ENCODE data around the gene TEP1.

Gene TEP1

DNA sequence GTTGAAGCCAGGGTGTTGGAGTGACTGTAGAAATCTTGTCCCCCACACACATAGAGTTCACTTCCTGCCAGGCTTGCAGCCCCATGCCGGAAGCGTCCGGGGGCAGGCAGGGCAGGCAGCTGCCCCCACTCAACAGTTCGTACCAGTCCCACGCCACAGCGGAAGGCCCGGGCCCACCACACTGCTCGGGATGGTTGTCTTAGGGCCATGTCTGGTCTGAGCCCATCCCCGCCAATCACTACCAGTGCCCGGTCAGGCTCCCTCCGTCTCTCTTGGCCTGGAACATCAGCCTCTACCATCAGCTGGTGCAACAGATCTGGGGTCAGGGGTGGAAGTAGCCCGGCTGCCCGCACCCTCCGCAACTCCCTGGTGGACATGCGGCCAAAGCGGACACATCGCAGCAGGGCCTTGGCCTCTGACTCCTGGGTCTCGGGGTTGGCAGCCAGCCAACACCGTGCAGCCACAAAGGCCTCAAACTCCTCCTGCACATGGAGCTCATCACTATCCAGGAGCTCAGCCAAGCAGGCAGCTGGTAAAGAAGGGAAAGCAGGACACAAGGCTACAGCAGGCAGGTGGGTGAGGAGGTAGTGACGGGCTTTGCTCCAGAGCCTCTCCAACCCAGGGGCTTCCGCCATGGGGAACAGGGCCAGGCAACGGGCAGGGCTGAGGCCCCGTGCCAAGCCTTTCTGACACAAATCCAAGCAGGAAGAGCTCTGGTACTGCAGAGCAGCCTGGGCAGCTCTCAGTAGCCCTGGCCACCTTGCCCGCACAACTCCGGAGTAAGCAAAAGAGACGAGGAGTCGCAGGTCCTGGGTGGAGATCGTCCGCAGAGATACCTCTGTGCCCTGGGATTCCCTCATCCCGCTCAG, 16.7 kb upstream of the TEP1 start:
- DNase-seq: no peak

DNA sequence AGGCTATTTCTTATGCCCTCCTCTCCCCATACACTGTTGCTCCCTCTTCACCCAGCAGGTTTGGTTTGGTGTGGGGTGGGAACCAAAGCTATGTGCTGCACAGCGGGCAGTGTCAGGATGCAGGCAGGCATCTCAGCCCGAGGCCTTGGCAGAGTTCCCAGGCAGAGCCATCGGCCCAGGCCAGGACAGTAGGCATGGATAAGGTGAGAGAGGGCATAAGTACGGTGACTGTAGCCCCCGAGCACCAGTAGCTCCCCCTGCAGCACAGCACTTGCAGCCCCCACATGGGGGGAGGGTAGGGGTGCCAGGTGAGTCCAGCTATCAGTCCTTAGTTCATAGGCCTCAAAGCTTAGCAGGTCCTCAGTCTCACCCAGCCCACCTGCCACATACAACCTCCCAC, 15.5 kb upstream of the TEP1 start:
- no peak for DNase-seq

DNA sequence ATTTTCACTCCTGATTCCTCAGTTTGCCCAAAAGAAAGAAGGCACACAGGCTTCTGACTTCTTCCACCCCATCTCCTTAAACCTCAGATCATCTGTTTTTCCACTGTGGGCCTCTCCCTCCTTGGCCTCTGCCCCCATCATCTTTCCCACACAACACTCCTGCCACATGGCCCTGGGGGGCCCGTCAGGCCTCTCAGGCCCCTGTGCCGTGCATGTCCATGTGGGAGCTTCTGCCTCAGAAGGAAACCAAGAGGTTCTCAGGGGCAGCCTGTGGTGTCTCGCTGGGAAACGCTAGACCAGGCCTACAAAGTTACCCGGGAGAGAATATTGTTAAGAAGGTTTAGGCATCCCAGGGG, 14.7 kb upstream of the TEP1 start:
- DNase-seq: no peak

DNA sequence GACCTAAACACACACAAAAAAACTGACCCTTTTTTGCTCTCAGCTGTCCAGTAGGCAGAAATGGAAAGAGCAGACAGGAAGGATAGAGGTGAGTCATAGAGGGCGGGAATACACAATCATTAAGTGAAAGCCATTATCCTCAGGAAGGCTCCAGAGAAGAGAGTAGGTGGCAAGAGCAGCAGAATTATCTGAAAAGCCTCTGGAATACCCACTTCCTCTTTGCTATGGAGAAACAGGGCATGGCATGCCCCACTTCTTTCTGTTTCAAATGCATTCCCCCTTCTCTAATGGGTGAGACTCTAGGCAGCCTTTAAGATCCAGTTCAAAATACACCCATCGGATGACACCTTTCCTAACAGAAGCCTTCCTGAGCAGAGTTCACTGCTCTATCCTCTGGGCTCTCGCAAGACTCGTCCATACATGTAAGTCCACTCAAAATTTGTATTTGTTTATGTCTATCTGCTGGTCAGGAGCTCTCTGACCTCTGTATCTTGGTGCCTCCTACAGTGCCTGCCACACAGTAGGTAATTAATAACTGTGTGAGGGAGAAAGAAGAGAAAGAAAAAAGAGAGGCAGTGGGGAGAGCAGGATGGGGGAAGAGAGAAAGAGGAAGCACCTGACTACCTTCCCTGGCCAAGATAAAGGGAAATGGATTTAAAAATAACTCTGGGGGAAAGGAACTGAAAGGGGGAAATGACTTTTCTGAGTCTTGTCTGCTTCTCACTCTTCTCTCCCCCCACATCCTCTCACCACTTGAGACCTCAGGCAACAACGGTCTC, 14.1 kb upstream of the TEP1 start:
- DNase-seq: peak; percentile 39

DNA sequence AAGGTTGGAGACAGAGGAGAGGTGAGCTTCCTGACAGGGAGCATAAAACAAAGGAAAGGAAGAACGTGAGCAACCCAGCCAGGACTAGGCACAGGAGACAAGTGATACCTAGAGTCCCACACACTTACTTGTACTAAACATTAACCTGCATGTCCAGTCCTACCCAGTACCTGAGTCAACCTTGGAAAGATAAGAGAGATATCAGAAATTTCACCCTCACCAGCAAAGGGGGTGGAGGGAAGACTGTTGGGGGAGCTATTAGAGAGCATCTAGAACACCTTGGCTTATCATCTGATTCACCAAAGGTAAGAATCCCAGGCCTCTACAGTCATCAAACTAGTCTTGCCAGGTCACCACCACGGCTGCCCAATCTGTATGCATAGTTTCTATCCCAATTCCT, 11.6 kb upstream of the TEP1 start:
- DNase-seq: no peak

DNA sequence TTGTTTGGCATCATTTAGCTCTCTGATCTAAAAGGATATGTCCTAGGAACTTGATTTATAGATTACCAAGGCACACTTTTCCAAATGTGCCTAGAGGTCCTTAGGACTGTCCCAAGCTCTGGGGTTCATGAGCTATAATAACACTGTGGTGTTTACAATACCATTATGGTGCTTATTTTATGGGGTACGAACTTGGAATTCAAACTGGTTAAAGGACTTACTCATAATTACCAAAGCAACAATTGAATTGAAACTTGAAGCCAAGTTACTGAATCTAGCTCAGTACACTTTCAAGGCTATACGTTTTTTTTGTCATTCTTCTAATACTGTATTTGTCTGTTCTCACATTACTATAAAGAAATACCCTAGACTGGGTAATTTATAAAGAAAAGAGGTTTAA, 9.6 kb upstream of the TEP1 start:
- DNase-seq: no peak

DNA sequence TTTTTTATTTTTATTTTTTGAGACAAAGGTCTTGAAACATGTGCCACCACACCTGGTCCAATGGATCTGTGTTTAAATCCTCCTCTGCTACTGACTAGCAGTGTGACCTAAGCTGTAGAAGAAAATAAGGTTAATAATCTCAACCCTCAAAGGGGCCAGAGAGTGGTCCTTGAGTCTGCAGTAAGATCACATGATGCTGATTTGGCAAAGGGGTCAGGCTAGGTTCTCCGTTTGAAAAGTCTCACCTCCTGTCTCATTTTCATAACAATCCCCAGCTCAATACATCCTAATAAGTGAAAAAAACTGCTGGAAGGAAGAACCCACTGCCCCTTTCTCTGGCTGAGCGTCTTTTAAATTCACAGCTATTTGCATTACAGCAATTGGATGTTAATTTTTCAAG, 8.0 kb upstream of the TEP1 start:
- DNase-seq: no peak

DNA sequence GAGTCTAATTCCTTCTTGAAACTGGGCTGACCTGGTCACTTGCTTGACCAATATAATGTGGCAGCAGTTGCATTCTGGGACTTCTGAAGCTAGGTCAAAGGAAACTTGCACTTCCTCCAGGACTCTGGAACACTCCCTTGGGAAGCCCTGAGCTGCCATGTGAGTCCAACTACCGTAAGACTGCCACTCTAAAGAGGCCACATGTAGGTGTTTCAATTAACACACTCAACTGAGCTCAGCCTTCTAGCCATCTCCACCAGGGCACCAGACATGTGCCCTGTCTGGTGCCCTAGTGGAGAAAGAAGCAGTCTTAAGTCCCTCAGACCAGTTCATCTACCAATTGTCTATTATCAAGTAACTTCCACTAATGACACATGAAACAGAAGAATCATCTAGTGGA, 6.1 kb upstream of the TEP1 start:
- no peak for DNase-seq

DNA sequence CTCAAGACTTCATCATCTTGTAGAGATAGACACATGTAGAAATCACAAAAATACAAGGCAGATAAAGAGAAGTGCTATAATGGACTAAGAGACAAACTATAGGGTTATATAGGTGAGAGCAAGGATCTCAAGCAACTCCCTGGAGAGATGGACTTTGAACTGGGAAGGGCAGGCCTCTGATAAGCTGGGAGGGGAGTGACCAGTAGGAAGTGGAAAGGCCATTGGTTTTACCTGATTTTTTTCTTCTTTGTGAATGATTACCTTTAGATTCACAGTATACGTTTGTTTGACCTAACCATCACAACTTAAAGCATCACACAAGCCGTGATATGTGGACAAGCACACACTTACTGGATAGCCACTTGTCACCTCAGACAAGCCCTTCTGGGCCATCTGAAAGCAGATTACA, 5.2 kb upstream of the TEP1 start:
- no peak for DNase-seq

DNA sequence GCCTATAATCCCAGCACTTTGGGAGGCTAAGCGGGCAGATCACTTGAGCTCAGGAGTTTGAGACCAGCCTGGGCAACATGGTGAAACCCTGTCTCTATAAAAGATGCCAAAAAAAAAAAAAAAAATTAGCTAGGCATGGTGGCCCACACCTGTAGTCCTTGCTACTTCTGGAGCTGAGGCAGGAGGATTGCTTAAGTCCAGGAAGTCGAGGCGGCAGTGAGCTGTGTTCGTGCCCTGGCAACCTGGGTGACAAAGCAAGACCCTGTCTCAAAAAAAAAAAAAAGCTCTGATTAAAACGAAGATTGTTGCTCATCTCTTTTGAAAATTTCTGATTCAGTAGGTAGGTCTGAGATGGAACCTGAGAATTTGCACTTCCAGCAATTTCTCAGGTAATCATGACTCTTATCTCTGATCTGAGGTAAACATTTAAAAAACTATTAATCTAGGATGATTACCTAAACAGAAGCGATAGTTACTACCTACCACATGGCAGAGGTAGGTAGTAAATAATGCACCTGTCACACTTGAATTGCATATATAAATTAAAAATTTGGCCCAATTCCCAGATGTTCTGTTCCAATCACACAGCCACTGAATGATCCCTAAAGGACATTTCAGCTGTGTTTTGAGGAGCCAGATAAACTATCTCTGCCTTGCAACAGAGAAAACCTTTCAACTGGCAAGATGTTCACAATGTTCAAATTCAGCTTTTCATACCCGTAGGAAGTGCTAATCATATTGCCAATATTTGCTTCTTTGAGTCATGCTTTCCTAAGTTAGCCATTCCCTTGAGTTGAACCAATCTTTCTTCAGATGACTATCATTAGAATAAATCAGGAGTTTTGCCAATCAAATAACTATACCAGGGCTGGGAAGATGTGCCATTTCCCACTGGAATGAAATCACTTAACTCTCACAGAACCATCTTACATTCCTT, 4.2 kb upstream of the TEP1 start:
- no peak for DNase-seq

DNA sequence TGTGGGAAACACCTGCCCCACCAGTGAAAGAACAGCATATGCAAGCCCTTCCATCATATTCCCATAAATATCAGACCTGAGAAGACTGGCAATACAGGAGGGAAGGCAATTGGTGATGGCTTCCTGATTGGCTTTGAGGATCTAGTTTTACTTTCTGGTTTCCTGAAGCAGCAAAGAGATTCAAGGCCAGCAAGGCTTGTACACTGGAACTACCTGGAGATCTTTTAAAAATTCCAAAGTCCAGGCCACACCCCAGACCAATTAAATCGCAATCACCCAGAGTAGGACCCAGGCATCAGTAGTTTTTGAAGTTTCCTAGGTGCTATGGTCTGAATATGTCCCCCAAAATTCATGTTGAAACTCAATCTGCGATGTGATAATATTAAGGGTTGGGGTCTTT, 2.9 kb upstream of the TEP1 start:
- no peak for DNase-seq

DNA sequence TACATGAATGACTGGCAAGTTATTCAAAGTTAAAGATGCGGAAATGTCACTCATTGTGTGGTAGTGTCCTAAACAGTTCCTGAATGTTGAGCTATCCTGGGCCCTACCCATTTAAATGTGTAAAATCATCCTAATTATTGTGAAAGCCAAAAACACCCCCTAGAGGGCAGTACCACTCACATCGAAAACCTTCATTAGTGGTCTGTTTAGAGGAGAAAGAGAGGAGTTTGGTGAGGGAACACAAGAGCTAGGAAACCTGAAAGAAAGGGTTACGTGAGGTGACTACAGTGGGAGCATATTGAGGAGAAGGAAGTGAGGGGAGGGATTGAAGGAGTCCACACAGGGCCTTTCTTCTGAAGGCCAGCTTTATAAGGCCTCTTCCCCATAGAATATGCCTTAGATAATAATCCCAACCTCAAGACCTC, 2.5 kb upstream of the TEP1 start:
- peak; percentile 86 for DNase-seq

DNA sequence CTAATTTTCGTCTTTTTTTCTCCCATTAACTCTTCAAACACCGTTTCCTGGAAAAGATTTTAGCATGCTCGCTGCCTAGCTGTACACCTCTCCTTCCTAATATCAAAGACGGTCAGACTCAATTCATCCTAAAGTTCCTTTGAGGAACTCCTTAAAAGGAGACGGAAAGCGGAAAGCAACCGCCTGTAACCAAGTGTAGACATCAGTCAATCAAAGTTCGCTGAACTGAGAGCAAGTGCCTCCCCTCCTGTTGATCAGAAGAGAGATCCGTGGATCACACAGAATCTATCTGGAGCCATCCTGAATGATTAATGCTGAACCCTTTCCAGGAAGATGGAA, 412 bp upstream of the TEP1 start:
- DNase-seq: peak; percentile 30

DNA sequence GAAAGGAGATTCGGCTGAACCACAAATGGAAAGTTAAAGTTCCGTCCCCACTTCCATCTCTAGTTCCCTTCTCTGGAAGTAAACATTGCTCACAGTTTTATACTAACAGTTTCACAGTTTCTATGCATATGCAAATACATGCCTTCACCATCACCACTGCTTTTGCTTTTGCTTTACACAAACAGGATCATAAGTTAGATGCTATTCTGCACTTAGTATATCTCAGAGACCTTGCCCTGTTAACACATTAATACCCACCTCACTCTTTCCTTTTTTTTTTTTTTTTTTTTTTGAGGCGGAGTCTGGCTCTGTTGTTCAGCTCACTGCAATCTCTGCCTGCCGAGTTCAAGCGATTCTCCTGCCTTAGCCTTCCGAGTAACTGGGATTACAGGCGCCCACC, 890 bp downstream of the TEP1 start:
- DNase-seq: no peak

DNA sequence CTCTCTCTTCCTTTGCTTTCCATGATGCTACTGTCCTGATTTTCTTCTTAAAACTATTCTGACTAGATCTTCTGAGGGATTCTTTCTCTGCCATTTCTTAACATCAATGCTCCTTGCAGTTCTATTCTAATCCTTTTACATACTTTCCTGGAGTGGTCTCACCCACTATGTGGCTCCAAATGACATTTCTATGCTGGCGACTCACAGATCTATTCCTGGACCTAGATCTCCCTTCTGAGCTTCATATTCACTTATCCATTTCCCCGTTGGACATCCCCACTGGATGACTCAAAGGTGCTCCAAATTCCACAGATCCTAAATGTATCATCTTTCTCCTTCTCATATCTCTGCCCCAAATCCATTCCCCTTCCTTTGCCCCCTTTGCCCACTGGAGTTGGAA, 4.1 kb downstream of the TEP1 start:
- DNase-seq: no peak

DNA sequence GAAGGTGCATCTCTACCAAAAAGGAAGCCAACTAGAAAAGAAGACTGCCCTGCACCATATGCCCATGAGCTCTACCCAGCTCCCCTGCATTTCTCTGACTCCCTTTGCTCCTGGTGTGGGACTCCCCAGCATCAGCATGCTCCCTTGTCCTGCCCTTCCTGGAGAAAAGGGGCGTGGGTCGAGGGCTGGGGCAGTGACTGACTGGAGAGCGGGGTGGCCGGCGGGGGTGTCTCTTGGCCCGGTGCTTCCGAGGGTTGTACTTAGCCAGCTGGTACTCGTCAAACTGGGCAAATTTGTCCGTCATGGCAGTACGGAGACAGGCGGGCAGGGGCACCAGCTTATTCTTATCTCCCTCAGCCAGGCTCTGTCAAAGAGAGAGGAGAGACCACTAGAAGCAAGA, 9.8 kb downstream of the TEP1 start:
- DNase-seq: no peak

DNA sequence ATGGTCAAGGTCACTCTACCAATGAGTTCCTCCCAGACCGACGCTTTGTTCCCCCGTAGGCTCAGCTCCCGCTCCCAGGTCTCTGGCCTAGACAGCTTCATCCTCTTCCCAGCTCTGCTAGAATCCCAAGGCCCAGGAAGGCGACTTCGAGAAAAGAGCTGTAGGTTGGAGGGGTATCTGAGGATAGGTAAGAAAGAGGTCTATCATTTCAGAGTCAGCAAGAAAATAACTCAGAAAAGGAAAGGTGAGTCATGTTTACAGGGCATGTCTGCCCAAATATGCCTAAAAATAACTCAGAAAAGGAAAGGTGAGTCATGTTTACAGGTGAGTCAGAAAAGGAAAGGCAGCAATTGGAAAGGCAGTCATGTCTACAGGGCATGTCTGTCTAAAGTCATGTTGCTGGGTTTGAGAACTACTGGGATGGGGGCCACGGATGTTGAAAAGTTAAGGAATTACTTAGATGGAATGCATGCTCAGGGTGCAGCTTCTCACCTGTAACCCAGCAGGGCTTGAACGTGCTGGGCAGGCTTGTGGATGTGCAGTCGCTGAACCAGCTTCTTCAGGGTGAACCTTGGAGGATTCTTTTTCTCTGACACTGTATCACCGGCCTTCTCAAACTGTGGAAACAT, 12.2 kb downstream of the TEP1 start:
- DNase-seq: no peak

DNA sequence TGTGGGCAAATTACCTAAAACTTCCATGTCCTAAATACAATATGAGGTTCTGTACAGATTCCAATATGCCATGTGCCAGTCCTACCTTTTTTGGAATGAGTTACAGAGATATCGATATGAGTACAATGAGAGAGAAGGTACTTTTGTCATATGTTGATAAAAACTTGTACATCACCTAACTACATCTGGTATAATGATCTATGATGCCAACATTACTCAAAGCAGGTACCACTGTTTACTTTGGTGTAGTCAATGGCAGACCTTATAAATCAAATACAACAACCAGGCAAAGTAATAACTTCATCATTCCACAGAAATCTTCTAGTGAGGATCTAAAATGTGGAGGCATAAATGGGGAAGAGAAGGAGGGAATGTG, 12.7 kb downstream of the TEP1 start:
- no peak for DNase-seq

DNA sequence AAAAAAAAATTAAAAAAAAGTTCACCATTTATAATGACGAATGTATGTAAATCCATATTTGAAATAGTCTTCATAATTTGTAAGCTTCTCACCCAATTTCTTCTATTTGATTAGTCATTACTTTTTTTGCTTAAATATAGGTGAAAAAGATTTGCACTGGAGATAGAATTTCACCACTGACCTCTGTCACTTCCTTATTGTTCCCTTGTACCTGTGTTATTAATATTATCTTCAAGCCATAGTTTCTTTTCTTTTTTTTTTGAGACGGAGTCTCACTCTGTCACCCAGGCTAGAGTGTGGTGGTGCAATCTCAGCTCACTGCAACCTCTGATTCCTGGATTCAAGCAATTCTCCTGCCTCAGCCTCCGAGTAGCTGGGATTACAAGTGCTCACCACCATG, 15.8 kb downstream of the TEP1 start:
- DNase-seq: no peak

DNA sequence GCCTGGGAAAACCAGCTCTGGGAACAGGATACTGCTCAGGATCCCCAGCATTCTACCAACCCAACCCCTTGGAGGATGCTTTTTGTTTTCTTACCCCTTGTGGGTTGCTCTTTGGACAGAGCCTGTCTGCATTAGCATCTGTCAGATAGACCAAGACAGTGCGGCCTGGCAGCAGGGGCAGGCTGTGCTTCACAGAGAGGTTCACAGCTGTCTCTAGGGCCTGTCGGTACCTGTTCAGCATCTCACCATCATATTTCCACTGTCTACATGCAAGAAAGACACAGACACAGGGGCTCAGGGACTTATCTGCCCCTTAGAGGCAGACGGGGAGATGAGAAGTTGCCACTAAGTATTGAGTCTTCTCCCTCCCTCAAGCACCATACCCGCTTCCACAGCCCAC, 21.8 kb downstream of the TEP1 start:
- DNase-seq: no peak

DNA sequence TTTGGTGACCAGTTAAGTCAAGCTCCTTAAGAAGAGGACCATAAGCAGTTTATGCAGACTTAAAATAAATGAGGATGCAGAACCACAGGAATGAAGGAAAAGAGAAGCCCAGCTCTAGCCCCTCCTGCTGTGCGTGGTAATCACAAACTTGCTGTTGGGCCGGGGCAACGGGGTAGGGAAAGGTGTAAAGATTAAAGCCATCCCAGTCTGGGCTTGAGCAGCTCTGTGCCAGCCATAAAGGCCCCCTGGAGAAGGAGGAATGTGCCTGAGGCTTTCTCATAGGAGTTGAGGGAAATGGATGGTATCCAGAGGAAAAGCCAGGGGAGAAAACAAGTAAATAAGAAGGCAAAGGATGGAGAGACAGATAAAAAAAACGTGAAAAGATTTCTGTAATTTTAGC, 25.1 kb downstream of the TEP1 start:
- no peak for DNase-seq

DNA sequence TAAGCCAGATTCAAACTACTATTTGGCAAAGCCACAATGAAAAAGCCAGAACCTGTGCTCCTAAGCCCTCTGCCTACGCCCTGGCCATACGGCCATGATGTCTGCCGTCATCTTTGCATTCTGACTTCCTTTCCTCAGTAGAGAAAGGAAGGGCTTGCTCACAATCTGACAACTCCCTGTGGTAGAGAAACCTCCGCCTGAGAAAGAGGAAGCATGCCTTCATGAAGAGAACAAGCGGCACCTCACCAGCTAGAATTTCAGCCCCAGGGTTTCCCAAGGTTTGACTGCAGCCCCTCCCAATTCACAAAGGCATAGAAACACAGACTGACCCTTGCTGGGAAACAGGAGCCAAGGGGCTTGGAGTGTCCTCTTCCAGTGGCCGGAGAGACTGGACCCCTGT, 25.7 kb downstream of the TEP1 start:
- no peak for DNase-seq

DNA sequence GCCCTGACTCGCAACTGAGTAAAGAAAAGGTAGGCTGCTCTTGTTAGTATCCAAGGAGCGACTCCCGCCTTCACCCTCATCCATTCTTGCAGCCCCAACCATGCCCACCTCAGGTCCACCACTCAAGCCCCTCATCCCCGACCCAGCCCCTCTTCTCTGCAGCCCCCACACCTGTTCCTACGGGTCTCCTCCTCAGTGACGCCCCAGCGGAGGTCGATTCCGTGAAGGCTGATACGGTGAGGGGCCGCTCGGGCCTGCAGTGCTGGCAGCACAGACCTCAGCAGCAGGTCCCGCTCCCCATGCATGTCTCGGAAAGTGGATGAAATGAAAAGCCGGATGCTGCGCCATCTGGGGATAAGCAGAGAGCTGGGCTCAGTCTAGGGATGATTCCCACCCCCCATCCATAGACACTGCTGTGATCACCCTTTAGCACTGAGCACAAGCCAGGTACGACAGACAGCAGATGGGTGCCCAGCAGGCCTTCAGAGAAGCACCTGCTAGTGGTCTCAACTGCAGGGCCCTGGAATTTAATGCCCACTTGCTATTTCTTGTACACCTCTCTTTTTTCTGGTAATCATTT, 26.9 kb downstream of the TEP1 start:
- DNase-seq: no peak

Measured in hematopoietic multipotent progenitor cell treated with erythropoietin and hydrocortisone succinate and interleukin-3 and kit ligand, for 8 days (in vitro differentiated cells).